Transverse colon (tissue), 4 donors: Measurements from ENCODE around the gene ABCG1.

Experiments used
- EP300 ChIP-seq: sonication (generic); formaldehyde crosslinking; IDR thresholded peaks from one replicate; pipeline ENCODE4 v1.6.1; 2017; ENCODE audit warnings: antibody characterized with exemption, low read depth
- POLR2A ChIP-seq: fragments of 450-650 bp; IDR thresholded peaks from one replicate; pipeline ENCODE4 v1.6.1; 2016; ENCODE audit warnings: antibody characterized with exemption, mild to moderate bottlenecking, moderate library complexity
- POLR2AphosphoS5 ChIP-seq, 3 donors: sonication (generic); formaldehyde crosslinking; IDR thresholded peaks; one replicate each; pipeline ENCODE4 v1.6.1; 2016; ENCODE audit warnings: antibody characterized with exemption in 3 of 3
- TF ChIP-seq, protein P1 (sequence below), 5 experiments: fragments of 200-600 bp in 3 of 5; fragments of 450-650 bp in 2 of 5; sonication (generic) in 3 of 5; IDR thresholded peaks; 1 replicate in 2 of 5; 2 replicates in 3 of 5; pipeline ENCODE4 v1.5.1; 2016 to 2017; ENCODE audit warnings: antibody characterized with exemption in 5 of 5, inconsistent platforms in 3 of 5, mild to moderate bottlenecking in 2 of 5, moderate library complexity in 1 of 5

DNA sequence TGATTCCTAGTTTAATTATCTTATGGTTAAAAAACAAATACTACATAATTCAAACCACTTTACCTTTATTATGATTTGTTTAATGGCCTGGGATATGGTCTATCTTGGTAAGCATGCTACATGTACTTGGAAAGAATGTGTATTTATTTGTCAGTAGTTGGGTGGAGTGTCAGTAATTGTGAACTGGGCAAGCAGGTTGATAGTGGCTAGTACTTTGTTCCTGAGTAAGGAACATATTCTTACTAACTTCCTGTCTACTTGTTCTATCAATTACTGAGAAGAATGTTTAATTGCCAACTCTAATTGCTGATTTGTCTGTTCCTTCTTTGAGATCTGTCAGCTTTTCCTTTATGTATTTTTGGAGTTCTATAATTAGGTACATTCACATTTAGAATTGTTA lies 49.2 kb upstream of the ABCG1 start:
- TF ChIP-seq POLR2A (no peak), POLR2AphosphoS5 (IDR thresholded peaks at IDR 0.05) (peak in 1 of 3 donors; percentile 41), EP300 (no peak)
- TF ChIP-seq, protein P1, sequence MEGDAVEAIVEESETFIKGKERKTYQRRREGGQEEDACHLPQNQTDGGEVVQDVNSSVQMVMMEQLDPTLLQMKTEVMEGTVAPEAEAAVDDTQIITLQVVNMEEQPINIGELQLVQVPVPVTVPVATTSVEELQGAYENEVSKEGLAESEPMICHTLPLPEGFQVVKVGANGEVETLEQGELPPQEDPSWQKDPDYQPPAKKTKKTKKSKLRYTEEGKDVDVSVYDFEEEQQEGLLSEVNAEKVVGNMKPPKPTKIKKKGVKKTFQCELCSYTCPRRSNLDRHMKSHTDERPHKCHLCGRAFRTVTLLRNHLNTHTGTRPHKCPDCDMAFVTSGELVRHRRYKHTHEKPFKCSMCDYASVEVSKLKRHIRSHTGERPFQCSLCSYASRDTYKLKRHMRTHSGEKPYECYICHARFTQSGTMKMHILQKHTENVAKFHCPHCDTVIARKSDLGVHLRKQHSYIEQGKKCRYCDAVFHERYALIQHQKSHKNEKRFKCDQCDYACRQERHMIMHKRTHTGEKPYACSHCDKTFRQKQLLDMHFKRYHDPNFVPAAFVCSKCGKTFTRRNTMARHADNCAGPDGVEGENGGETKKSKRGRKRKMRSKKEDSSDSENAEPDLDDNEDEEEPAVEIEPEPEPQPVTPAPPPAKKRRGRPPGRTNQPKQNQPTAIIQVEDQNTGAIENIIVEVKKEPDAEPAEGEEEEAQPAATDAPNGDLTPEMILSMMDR (IDR thresholded peaks at IDR 0.05): no peak
